Neuron (in vitro differentiated cells): ENCODE measurements around the gene EIF1AX.
A peak's percentile ranks its signal among the peaks of the same experiment; 100 is the strongest.

ENCODE experiments used
- H2AFZ ChIP-seq: one replicate; pipeline ENCODE4 v1.6.1; 2013; ENCODE audit warnings: low read depth, mild to moderate bottlenecking, inconsistent platforms, low read length, moderate library complexity
- H3K27me3 ChIP-seq: one replicate; pipeline ENCODE4 v1.6.1; 2013; ENCODE audit warnings: low read length; ENCODE audit not compliant: insufficient read depth
- H3K36me3 ChIP-seq: one replicate; pipeline ENCODE4 v1.6.1; 2013; ENCODE audit warnings: low read length; ENCODE audit not compliant: insufficient read depth
- H3K4me1 ChIP-seq: one replicate; pipeline ENCODE4 v1.6.1; 2013; ENCODE audit warnings: low read length; ENCODE audit not compliant: insufficient read depth
- H3K4me3 ChIP-seq: 2 replicates; pipeline ENCODE4 v1.5.1; 2013; ENCODE audit warnings: mild to moderate bottlenecking, low read length, moderate library complexity
- H3K9me3 ChIP-seq: one replicate; pipeline ENCODE4 v1.6.1; 2013; ENCODE audit warnings: low read length

The EIF1AX gene

DNA sequence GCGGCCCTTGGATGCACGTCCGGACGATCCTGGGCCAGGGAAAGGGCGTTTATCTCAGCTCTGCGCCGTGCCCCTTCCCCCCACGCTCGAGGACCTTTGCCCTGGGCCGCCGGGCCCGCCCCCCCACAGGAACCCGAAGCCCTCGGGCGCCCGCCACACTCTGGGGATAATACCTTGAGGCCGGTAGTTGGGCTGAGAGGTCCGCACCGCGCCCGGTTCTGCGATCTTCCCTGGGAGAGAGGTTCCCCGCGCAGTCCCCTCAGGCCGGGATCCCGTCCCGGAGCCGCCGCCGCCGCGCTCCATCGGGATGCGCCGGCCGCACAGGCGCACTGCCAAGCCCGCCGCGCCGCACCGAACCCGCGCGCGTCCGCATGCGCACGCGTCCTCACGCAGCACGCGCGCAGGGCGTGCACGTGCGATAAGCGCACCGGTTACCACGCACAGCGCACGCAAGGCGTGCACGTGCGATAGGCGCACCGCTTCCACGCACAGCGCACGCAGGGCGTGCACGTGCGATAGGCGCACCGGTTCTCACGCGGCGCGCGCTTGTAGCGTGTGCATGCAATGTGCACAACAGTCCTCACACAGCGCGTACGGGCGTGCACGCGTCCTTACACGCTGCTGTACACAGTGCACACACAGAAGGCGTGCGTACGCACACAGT is 24.9 kb downstream of the EIF1AX start, which contains the start of gene MAP7D2:
MAP7D2 (minus strand) TSS at position 331 of the 664 bp plus-strand sequence; CDS start at position 303, 28 bp downstream.
- H2AFZ ChIP-seq, result peak within 1 kb of the TSS; percentile 42
- no peaks in the 10 kb centered on the region for H3K36me3 ChIP-seq
- H3K4me3 ChIP-seq, result no peak within 1 kb of the TSS
- peaks cover 6% of the 10 kb centered on the region for H3K9me3 ChIP-seq
- H3K4me1 ChIP-seq, result no peaks in the 10 kb centered on the region
- H3K27me3 ChIP-seq, result peaks cover 9% of the 10 kb centered on the region

DNA sequence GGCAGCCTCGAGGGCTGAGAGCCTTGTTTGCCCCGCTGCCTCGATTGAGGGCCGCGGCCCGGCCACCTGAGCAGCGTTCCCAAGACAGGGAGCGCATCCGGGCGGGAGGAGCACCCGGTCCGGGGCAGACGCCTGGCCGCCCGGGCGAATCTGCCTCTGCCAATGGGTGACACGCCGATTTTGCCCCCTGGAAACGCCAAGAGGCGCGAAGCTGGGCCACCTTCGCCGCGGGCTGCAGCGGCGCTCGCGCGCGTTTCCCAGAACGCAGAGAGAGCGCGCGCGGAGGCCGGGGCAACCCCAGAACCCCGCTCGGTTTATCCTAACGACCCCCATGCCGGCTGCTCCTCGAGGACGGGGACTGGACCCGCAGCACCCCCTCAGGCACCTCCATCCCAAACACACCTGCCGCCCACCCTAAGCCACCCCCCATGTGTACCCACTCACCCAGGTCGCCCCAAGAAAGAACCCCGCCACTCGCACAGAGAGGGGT is 25.5 kb downstream of the EIF1AX start:
- H3K27me3 ChIP-seq, result peaks cover 9% of the 10 kb centered on the region
- peak overlapping the region; percentile 42 for H2AFZ ChIP-seq
- H3K9me3 ChIP-seq, result peaks cover 6% of the 10 kb centered on the region
- H3K4me1 ChIP-seq, result no peaks in the 10 kb centered on the region
- no peak overlapping the region for H3K4me3 ChIP-seq
- no peaks in the 10 kb centered on the region for H3K36me3 ChIP-seq

DNA sequence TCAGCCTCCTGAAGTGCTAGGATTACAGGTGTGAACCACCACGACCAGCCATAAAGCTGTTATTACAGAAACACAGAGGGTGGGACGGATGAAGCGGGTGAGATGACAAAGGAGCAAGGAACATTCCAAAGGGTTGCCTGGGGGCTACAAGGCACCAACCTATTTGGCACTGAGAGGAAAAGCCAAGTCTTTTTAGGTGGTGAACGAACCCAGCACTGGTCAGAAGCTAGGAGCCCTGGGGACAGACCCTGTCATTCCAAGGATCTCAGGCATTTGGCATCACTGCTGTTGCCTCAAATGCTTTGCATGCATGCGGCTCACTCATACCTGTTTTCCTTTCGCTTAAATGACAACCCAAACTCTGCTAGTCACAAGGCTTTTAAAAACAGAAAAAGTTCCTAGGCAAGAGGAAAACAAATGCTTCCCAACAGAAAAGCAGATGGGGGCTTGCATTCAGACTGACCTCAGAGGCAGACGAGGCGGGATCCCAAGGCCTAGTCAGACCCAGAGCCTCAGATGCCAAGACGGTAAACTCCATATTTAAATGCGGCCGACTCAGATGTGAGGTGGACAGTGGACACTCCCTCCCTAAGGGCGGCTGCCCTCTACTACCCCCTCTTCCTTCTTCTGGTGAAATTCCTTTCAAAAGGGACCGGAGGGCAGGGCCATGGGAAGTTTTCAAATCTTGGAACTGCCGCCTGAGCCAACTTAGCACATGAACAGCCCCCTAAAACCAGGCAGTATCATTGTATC is 29.4 kb downstream of the EIF1AX start:
- H2AFZ ChIP-seq, result no peak overlapping the region
- H3K9me3 ChIP-seq, result peaks cover 5% of the 10 kb centered on the region
- no peak overlapping the region for H3K4me3 ChIP-seq
- no peaks in the 10 kb centered on the region for H3K36me3 ChIP-seq
- H3K27me3 ChIP-seq, result peaks cover 9% of the 10 kb centered on the region
- no peaks in the 10 kb centered on the region for H3K4me1 ChIP-seq

DNA sequence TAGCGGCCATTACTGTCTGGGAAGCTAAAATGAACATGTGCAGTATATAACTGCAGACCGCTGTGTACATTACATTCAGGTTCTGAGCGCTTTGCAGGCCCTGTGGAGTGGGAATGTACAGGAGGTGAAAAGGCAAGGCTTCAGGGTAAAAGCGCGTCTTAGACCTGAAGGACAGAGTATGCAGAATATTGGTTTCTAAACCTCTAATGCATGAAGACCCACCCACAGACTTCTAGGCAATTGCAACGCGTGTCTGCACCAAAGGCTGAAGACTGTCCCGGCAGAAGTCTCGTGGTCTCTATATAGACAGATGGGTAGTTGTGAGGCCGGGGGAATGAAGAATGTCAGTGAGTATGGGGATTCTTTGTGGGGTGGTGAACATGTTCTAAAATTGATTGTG is 30.4 kb downstream of the EIF1AX start:
- no peak overlapping the region for H3K4me3 ChIP-seq
- H3K9me3 ChIP-seq, result no peaks in the 10 kb centered on the region
- peaks cover 6% of the 10 kb centered on the region for H3K27me3 ChIP-seq
- no peaks in the 10 kb centered on the region for H3K4me1 ChIP-seq
- H3K36me3 ChIP-seq, result no peaks in the 10 kb centered on the region
- no peak overlapping the region for H2AFZ ChIP-seq

DNA sequence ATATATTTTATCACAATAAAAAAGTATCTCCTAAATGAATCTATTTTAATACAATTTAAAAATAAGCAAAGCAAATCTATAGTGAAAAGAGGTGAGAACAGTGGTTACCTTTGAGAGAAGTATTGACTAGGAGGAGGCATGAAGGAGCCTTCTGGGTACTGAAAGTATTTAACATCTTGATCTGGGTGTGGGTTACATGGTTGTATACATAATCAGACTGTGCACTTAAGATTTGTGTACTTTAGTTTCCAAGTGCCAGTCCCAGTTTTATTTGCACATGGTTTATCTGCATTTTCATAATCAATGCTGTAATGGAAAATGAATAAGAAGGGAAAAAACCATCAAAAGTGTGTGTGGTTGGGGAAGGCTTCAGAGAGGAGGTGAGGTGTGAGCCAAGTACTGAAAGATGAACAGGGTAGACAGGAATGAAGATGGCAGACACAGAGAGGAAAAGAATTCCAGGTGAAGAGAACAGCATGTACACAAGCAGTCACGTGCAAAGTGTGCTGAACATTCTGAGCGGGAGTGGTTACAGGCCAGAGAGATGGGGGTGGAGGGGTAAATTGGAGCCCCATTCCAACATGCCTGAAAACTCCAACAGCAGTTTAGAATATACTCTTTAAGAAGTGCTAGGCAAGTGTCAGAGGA is 39.6 kb downstream of the EIF1AX start:
- no peaks in the 10 kb centered on the region for H3K9me3 ChIP-seq
- no peaks in the 10 kb centered on the region for H3K36me3 ChIP-seq
- no peak overlapping the region for H3K4me3 ChIP-seq
- H2AFZ ChIP-seq, result no peak overlapping the region
- no peaks in the 10 kb centered on the region for H3K4me1 ChIP-seq
- H3K27me3 ChIP-seq, result no peaks in the 10 kb centered on the region

DNA sequence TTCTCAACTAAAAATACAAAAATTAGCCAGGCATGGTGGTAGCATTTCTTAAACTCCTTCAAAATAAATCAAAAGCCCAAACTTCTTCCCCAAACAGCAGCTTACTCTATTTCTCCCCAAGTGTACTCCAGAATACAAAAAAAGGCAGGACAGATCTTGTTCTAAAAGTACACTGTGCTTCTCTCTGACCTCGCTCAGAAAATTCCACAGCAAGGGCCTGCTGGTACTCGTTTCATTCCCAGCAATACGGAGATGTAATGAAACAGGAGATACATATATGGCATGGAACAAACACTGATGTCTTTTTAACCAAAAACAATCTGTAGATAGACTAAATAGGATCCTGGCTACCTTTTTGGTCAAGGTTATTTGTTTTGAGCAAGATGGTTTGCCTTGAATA is 50.1 kb downstream of the EIF1AX start:
- Histone ChIP-seq H3K9me3 (no peaks in the 10 kb centered on the region), H3K4me1 (no peaks in the 10 kb centered on the region), H3K27me3 (no peaks in the 10 kb centered on the region), H3K36me3 (no peaks in the 10 kb centered on the region), H2AFZ (no peak overlapping the region), H3K4me3 (no peak overlapping the region)

DNA sequence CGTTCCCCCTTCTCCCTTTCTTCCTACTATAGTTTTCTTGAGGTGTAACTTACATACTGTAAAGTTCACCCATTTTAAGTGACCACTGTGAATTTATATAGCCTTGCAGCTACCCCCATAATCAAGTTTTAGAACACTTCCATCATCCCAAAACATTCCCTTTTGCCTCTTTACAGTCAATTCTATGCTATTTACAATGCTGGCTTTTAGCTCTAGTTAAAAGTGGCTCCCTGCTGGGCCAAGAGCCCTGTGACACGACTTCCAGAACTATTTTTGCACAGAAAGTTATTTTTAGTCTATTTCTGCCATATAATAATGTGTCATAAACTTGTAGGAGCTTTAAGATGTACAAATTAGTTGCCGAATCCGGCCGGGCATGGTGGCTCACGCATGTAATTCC is 51.8 kb downstream of the EIF1AX start:
- no peaks in the 10 kb centered on the region for H3K4me1 ChIP-seq
- H3K4me3 ChIP-seq, result no peak overlapping the region
- no peaks in the 10 kb centered on the region for H3K36me3 ChIP-seq
- no peaks in the 10 kb centered on the region for H3K9me3 ChIP-seq
- H2AFZ ChIP-seq, result no peak overlapping the region
- H3K27me3 ChIP-seq, result no peaks in the 10 kb centered on the region

DNA sequence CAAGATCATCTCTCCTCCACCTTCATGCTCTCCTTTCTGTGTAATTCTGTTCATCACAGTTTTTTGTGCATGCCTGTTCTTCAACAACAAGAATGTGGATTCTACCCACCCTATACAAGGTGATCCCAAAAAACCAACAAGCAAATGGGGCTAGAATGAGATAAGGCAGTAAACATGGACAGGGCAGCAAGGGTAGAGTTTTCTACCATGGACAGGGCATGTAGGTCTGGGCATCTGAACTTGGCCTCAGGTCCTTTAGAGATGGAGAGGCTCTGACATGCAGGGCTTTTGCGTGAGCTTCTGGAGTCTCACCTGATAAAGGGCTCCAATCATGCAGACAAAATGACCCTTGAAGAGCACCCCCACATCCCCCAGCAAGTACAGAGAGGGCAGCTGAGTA is 61.4 kb downstream of the EIF1AX start:
- Histone ChIP-seq H3K4me3 (no peak overlapping the region), H3K9me3 (no peaks in the 10 kb centered on the region), H3K36me3 (no peaks in the 10 kb centered on the region), H3K27me3 (no peaks in the 10 kb centered on the region), H3K4me1 (no peaks in the 10 kb centered on the region), H2AFZ (no peak overlapping the region)
